ENCODE results near the gene SLC10A7. TPM values are rescaled to one million over a fixed set of nuclear protein-coding genes. Genes with fewer than 3 reads are reported as not detected.

SLC10A7 gene
- total RNA-seq, 2 experiments from 2014 or later = 8.7 to 9.9 TPM

DNA sequence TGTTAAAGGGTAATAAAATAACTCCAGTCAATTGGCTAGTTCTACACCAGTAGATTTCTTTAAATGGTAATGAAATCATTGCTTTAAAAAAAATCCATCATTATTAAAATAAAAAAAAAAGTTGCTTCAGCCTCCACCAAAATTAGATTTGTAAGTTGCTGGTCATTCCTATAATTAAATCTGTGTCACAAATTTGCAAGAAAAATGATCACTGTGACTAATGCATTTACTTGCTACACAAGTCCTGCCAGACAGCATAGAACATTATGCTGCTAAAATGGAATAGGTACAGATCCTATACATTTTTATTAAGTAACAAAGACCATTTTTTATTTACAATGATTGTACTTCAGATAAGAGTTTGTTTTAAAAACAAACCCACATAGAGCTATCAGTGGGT lies 85.8 kb downstream of the SLC10A7 start:
- Mint-ChIP-seq H3K4me3 (no peak overlapping the region), H3K27me3 (no peaks in the 10 kb centered on the region), H3K4me1 (ENCODE audit: low read depth) (no peaks in the 10 kb centered on the region), H3K27ac (no peak overlapping the region), H3K36me3 (ENCODE audit: low read depth) (no peaks in the 10 kb centered on the region), H3K9me3 (peaks cover 3% of the 10 kb centered on the region)
- Histone ChIP-seq H3K4me3 (ENCODE audit: low read length) (no peak overlapping the region), H3K27ac (ENCODE audit: low read depth in 1 of 2, low read length in 2 of 2) (no peak overlapping the region), H3K4me1 (ENCODE audit: insufficient read depth, low read length) (no peaks in the 10 kb centered on the region), H3K36me3 (ENCODE audit: insufficient read depth, low read length) (no peaks in the 10 kb centered on the region), H3K27me3 (ENCODE audit: control insufficient read depth in 1 of 2, insufficient read depth in 2 of 2, low read length in 2 of 2) (no peaks in the 10 kb centered on the region), H3K9me3 (ENCODE audit: control insufficient read depth in 1 of 2, insufficient read depth in 1 of 2, low read length in 2 of 2) (no peaks in the 10 kb centered on the region)
- CTCF ChIA-PET = no interaction called here
- intact Hi-C loops (cut with DNase I, micrococcal nuclease) = no loop called here
- ATAC-seq (ENCODE audit: poor library complexity) = no peak
- no peak for DNase-seq
- POLR2A ChIA-PET = no interaction called here
- TF ChIP-seq, protein P1, sequence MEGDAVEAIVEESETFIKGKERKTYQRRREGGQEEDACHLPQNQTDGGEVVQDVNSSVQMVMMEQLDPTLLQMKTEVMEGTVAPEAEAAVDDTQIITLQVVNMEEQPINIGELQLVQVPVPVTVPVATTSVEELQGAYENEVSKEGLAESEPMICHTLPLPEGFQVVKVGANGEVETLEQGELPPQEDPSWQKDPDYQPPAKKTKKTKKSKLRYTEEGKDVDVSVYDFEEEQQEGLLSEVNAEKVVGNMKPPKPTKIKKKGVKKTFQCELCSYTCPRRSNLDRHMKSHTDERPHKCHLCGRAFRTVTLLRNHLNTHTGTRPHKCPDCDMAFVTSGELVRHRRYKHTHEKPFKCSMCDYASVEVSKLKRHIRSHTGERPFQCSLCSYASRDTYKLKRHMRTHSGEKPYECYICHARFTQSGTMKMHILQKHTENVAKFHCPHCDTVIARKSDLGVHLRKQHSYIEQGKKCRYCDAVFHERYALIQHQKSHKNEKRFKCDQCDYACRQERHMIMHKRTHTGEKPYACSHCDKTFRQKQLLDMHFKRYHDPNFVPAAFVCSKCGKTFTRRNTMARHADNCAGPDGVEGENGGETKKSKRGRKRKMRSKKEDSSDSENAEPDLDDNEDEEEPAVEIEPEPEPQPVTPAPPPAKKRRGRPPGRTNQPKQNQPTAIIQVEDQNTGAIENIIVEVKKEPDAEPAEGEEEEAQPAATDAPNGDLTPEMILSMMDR (IDR thresholded peaks at IDR 0.05) = no peak

DNA sequence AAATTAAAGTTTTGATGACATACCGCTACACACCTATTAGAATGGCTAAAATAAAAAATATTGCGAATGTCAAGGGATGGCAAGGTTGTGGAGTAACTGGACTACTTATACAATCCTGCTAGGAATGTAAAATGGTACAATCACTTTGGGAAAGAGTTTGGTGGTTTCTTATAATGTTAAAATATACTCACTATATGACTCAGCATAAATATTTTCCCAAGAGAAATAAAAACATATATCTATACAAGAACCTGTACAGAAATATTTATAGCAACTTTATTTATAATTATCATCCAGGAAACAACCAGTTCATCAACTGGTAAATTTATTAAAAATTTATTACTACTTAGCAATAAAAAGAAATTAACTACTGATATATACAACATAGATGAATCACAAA lies 89.7 kb downstream of the SLC10A7 start:
- CTCF ChIA-PET = no interaction called here
- DNase-seq (no peak), ATAC-seq (ENCODE audit: poor library complexity) (no peak)
- H3K27ac ChIP-seq (ENCODE audit: low read depth in 1 of 2, low read length in 2 of 2) = no peak overlapping the region
- H3K4me1 ChIP-seq (ENCODE audit: insufficient read depth, low read length) = no peaks in the 10 kb centered on the region
- no peaks in the 10 kb centered on the region for H3K9me3 ChIP-seq (ENCODE audit: control insufficient read depth in 1 of 2, insufficient read depth in 1 of 2, low read length in 2 of 2)
- H3K27me3 ChIP-seq (ENCODE audit: control insufficient read depth in 1 of 2, insufficient read depth in 2 of 2, low read length in 2 of 2) = no peaks in the 10 kb centered on the region
- Mint-ChIP-seq H3K27ac (no peak overlapping the region), H3K9me3 (peaks cover 3% of the 10 kb centered on the region), H3K27me3 (no peaks in the 10 kb centered on the region), H3K4me3 (no peak overlapping the region), H3K36me3 (ENCODE audit: low read depth) (no peaks in the 10 kb centered on the region), H3K4me1 (ENCODE audit: low read depth) (no peaks in the 10 kb centered on the region)
- POLR2A ChIA-PET = no interaction called here
- intact Hi-C loops (cut with DNase I, micrococcal nuclease) = no loop called here
- no peak overlapping the region for H3K4me3 ChIP-seq (ENCODE audit: low read length)
- TF ChIP-seq, protein P1 (IDR thresholded peaks at IDR 0.05) = no peak
- no peaks in the 10 kb centered on the region for H3K36me3 ChIP-seq (ENCODE audit: insufficient read depth, low read length)

DNA sequence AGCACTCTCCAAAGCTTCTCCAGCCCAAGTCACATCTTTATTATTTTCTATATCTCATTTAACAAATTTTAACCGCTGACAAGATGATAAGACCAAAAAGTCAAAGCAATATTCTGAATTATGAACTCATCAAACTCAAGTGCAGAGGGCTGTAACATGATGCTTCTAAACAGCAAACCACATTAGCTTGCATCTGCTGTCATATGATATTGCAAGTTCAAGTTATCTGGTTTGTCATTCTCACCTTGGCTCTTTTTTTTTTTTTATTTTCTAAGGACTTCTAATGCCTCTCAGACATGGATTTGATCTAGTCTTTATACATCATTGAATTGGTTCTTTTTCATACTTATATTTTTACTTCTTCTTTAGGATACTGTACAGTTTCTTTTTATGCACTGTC lies 93.4 kb downstream of the SLC10A7 start:
- H3K27ac ChIP-seq (ENCODE audit: low read depth in 1 of 2, low read length in 2 of 2) = no peak overlapping the region
- no peak overlapping the region for H3K4me3 Mint-ChIP-seq
- H3K36me3 Mint-ChIP-seq (ENCODE audit: low read depth) = peaks cover 4% of the 10 kb centered on the region
- no peaks in the 10 kb centered on the region for H3K4me1 ChIP-seq (ENCODE audit: insufficient read depth, low read length)
- no peaks in the 10 kb centered on the region for H3K9me3 ChIP-seq (ENCODE audit: control insufficient read depth in 1 of 2, insufficient read depth in 1 of 2, low read length in 2 of 2)
- intact Hi-C loops (cut with DNase I, micrococcal nuclease) = no loop called here
- no peaks in the 10 kb centered on the region for H3K36me3 ChIP-seq (ENCODE audit: insufficient read depth, low read length)
- peaks cover 3% of the 10 kb centered on the region for H3K9me3 Mint-ChIP-seq
- H3K27ac Mint-ChIP-seq = no peak overlapping the region
- no peak for DNase-seq
- no peak overlapping the region for H3K4me3 ChIP-seq (ENCODE audit: low read length)
- TF ChIP-seq, protein P1 (IDR thresholded peaks at IDR 0.05) = no peak
- no peaks in the 10 kb centered on the region for H3K27me3 Mint-ChIP-seq
- ChIA-PET CTCF (interaction anchor here (1.2 kb wide), 1 partner anchor 14 kb away, joined by 4 read pairs; no protein-coding TSS in a partner anchor), POLR2A (interaction anchor here (0.7 kb wide), 1 partner anchor 118 kb away, joined by 3 read pairs; no protein-coding TSS in a partner anchor)
- no peaks in the 10 kb centered on the region for H3K27me3 ChIP-seq (ENCODE audit: control insufficient read depth in 1 of 2, insufficient read depth in 2 of 2, low read length in 2 of 2)
- ATAC-seq (ENCODE audit: poor library complexity) = no peak
- H3K4me1 Mint-ChIP-seq (ENCODE audit: low read depth) = no peaks in the 10 kb centered on the region

All from CD4-positive, alpha-beta T cell (primary cell).